ENCODE results near the gene ANK3.

The ANK3 gene

GRCh38 chr10:60028081-60028480 lies 361.6 kb downstream of the ANK3 start:
- H3K4me3 ChIP-seq (ENCODE audit: low read depth, low read length): no peak overlapping the region
- TF ChIP-seq CTCF (IDR thresholded peaks at IDR 0.05; ENCODE audit: low read depth, low read length, missing control alignments): no peak
- in situ Hi-C loops (cut with HindIII; ENCODE audit: low sequenced_read_pairs): no loop called here
- no peak for DNase-seq (ENCODE audit: low read depth)

GRCh38 chr10:60025279-60025678 lies 364.4 kb downstream of the ANK3 start:
- no peak for TF ChIP-seq CTCF (IDR thresholded peaks at IDR 0.05; ENCODE audit: low read depth, low read length, missing control alignments)
- in situ Hi-C loops (cut with HindIII; ENCODE audit: low sequenced_read_pairs): no loop called here
- DNase-seq (ENCODE audit: low read depth): no peak
- no peak overlapping the region for H3K4me3 ChIP-seq (ENCODE audit: low read depth, low read length)

GRCh38 chr10:60024506-60024905 lies 365.2 kb downstream of the ANK3 start:
- no peak for TF ChIP-seq CTCF (IDR thresholded peaks at IDR 0.05; ENCODE audit: low read depth, low read length, missing control alignments)
- H3K4me3 ChIP-seq (ENCODE audit: low read depth, low read length): no peak overlapping the region
- DNase-seq (ENCODE audit: low read depth): no peak
- in situ Hi-C loops (cut with HindIII; ENCODE audit: low sequenced_read_pairs): no loop called here

GRCh38 chr10:60023155-60023877 lies 366.4 kb downstream of the ANK3 start:
- DNase-seq (ENCODE audit: low read depth): no peak
- in situ Hi-C loops (cut with HindIII; ENCODE audit: low sequenced_read_pairs): no loop called here
- TF ChIP-seq CTCF (IDR thresholded peaks at IDR 0.05; ENCODE audit: low read depth, low read length, missing control alignments): no peak
- H3K4me3 ChIP-seq (ENCODE audit: low read depth, low read length): no peak overlapping the region

GRCh38 chr10:60021361-60021760 lies 368.3 kb downstream of the ANK3 start:
- TF ChIP-seq CTCF (IDR thresholded peaks at IDR 0.05; ENCODE audit: low read depth, low read length, missing control alignments): no peak
- H3K4me3 ChIP-seq (ENCODE audit: low read depth, low read length): no peak overlapping the region
- in situ Hi-C loops (cut with HindIII; ENCODE audit: low sequenced_read_pairs): no loop called here
- DNase-seq (ENCODE audit: low read depth): no peak

- DNase-seq (ENCODE audit: low read depth): no peak
- H3K4me3 ChIP-seq (ENCODE audit: low read depth, low read length): no peak overlapping the region
- in situ Hi-C loops (cut with HindIII; ENCODE audit: low sequenced_read_pairs): no loop called here
- no peak for TF ChIP-seq CTCF (IDR thresholded peaks at IDR 0.05; ENCODE audit: low read depth, low read length, missing control alignments)
Measured at GRCh38 chr10:60016794-60017193, 372.9 kb downstream of the ANK3 start.

Measured in astrocyte of the cerebellum (primary cell).